Ovary (tissue), 3 donors: ENCODE results near the gene IL21R.

ENCODE experiments used
- POLR2A ChIP-seq: fragments of 450-650 bp; IDR thresholded peaks from one replicate; pipeline ENCODE4 v1.6.1; 2017; ENCODE audit warnings: antibody characterized with exemption, mild to moderate bottlenecking, moderate library complexity
- TF ChIP-seq, protein P1 (sequence below), 3 donors: fragments of 450-650 bp in 2 of 3; fragments of 200-600 bp in 1 of 3; IDR thresholded peaks; one replicate each; pipeline versions ENCODE4 v1.5.1 to v1.8.0; 2016 to 2022; ENCODE audit warnings: antibody characterized with exemption in 3 of 3, mild to moderate bottlenecking in 1 of 3
- donor health status: DM: no; HTN: no; CAD: no.

DNA sequence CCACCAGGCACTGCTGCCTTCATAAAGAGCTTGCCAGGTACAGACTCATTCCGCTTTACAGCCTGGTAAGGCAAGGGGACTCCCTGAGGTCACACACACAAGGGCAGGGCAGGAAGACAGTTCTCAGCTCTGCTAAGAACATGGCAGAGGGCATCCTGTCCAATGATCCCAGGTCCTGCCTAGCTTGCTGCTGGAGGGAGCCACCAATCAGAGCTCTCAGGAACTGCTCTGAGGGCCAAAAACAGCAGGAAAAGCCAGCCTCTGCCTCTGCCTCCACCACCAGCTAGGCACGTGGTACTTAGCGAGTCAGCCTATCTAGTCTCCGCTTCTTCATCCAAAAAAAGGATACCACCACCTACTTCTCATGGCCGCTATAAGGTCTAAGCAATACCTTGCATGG, 81.7 kb downstream of the IL21R start:
- TF ChIP-seq, protein P1, sequence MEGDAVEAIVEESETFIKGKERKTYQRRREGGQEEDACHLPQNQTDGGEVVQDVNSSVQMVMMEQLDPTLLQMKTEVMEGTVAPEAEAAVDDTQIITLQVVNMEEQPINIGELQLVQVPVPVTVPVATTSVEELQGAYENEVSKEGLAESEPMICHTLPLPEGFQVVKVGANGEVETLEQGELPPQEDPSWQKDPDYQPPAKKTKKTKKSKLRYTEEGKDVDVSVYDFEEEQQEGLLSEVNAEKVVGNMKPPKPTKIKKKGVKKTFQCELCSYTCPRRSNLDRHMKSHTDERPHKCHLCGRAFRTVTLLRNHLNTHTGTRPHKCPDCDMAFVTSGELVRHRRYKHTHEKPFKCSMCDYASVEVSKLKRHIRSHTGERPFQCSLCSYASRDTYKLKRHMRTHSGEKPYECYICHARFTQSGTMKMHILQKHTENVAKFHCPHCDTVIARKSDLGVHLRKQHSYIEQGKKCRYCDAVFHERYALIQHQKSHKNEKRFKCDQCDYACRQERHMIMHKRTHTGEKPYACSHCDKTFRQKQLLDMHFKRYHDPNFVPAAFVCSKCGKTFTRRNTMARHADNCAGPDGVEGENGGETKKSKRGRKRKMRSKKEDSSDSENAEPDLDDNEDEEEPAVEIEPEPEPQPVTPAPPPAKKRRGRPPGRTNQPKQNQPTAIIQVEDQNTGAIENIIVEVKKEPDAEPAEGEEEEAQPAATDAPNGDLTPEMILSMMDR (IDR thresholded peaks at IDR 0.05) = no peak
- TF ChIP-seq POLR2A = no peak
